Ascending aorta (tissue), 2 donors: Measurements from ENCODE around the gene HTRA3. TPM values are rescaled to one million over a fixed set of nuclear protein-coding genes. Genes with fewer than 3 reads are reported as not detected.

ENCODE experiments used
- DNase-seq, 2 donors: peaks; one replicate each; pipeline ENCODE4 v3.0.0-alpha.2; 2019; ENCODE audit warnings: low spot score in 2 of 2
- H3K27ac ChIP-seq, 2 donors: fragments of 200-600 bp; sonication (generic); one replicate each; pipeline ENCODE4 v1.5.1; 2016 to 2017; ENCODE audit warnings: mild to moderate bottlenecking in 1 of 2
- H3K27me3 ChIP-seq: fragments of 200-600 bp; sonication (generic); one replicate; pipeline ENCODE4 v1.5.1; 2017
- H3K36me3 ChIP-seq, 2 donors: fragments of 200-600 bp; sonication (generic); one replicate each; pipeline ENCODE4 v1.5.1; 2016
- H3K4me1 ChIP-seq, 2 donors: fragments of 200-600 bp; sonication (generic); one replicate each; pipeline ENCODE4 v1.5.1; 2016 to 2017; ENCODE audit warnings: mild to moderate bottlenecking in 1 of 2
- H3K4me3 ChIP-seq, 2 donors: fragments of 200-600 bp; sonication (generic); one replicate each; pipeline ENCODE4 v1.5.1; 2016 to 2017; ENCODE audit warnings: mild to moderate bottlenecking in 1 of 2
- H3K9me3 ChIP-seq, 2 donors: fragments of 200-600 bp; sonication (generic); one replicate each; pipeline ENCODE4 v1.5.1; 2016
- intact Hi-C: fragments of 100-400 bp; cut with DNase I; formaldehyde crosslinking; loops from one replicate; pipeline ENCODE4 v1.15.1; 2023
- total RNA-seq: library from RNA; depleted of rRNA; stranded (reverse); fragments of >200 nt; gene quantifications from one replicate; pipeline ENCODE4 v1.1.0, GENCODE V29; 2016
- TF ChIP-seq, protein P1 (sequence below), 3 experiments: fragments of 200-600 bp in 2 of 3; fragments of 450-650 bp in 1 of 3; sonication (generic) in 2 of 3; IDR thresholded peaks; one replicate each; pipeline ENCODE4 v1.5.1; 2016 to 2019; ENCODE audit warnings: antibody characterized with exemption in 3 of 3, mild to moderate bottlenecking in 1 of 3, moderate library complexity in 1 of 3

HTRA3 gene
- total RNA-seq, 1 donor from 2014 or later, result 52.6 TPM

DNA sequence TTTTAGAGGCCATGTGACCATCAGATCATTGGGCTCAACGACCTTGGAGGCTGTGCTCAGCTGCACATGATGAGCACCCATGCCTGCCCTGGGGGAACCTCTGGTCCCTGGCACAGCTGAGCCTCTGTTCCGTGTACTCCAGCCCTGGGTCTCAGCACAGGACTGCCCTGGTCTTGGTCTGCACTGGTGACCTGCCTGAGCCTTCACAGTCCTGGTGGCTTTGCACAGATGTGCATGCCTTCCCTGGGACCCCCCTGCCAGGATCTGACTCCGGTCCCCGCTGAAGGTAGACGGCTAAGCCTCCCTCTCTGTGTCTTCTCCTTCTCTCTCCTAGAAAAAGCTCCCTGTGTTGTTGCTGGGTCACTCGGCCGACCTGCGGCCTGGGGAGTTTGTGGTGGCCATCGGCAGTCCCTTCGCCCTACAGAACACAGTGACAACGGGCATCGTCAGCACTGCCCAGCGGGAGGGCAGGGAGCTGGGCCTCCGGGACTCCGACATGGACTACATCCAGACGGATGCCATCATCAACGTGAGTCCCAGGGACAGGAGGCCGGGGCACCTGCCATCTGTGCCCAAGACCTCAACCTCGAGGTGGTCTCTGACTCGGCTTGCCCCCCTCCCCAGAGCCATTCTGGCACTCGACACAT is 21.6 kb downstream of the HTRA3 start:
- no peaks in the 10 kb centered on the region for H3K4me1 ChIP-seq
- intact Hi-C loops, result no loop called here
- peak in 1 of 2 donors; percentile 57 for DNase-seq
- H3K9me3 ChIP-seq, result no peaks in the 10 kb centered on the region
- no peak overlapping the region for H3K27ac ChIP-seq
- no peaks in the 10 kb centered on the region for H3K27me3 ChIP-seq
- no peaks in the 10 kb centered on the region for H3K36me3 ChIP-seq
- TF ChIP-seq, protein P1, sequence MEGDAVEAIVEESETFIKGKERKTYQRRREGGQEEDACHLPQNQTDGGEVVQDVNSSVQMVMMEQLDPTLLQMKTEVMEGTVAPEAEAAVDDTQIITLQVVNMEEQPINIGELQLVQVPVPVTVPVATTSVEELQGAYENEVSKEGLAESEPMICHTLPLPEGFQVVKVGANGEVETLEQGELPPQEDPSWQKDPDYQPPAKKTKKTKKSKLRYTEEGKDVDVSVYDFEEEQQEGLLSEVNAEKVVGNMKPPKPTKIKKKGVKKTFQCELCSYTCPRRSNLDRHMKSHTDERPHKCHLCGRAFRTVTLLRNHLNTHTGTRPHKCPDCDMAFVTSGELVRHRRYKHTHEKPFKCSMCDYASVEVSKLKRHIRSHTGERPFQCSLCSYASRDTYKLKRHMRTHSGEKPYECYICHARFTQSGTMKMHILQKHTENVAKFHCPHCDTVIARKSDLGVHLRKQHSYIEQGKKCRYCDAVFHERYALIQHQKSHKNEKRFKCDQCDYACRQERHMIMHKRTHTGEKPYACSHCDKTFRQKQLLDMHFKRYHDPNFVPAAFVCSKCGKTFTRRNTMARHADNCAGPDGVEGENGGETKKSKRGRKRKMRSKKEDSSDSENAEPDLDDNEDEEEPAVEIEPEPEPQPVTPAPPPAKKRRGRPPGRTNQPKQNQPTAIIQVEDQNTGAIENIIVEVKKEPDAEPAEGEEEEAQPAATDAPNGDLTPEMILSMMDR (IDR thresholded peaks at IDR 0.05), result no peak
- no peak overlapping the region for H3K4me3 ChIP-seq

DNA sequence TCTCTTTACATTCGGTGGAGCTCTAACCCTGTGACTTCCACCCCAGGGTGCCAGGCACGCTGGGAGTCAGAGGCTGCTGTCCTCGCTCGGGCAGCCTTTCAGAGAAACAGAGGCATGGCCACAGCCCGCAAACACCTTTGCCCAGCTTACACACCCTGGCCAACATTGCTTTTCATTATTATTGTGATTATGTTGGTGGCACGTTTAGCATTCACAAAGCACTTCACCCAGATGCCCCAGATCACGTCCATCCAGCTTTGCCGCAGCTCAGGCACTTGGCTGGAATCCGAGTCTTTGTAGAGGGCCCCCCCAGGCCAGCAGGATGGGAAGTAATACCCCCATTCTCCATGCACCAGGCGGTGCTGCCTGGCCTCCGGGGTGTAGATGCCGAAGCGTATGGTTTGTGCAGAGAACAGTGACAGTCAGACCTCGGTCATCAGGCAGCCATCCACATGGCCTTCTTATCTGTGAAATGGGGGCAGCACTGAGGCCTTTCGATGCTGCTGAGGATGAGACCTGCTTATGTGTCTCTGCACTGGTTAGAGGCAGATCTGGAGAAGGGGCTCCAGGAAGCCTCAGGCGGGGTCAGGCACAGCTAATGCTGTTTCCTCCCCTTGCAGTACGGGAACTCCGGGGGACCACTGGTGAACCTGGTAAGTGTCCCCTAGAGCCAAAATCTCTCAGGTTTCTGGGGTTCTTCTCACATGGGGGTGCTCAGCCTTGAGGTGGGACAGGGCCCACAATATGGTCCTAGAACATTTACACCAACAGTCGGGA is 22.3 kb downstream of the HTRA3 start:
- H3K4me3 ChIP-seq, result no peak overlapping the region
- H3K9me3 ChIP-seq, result no peaks in the 10 kb centered on the region
- no peak overlapping the region for H3K27ac ChIP-seq
- H3K36me3 ChIP-seq, result no peaks in the 10 kb centered on the region
- intact Hi-C loops, result no loop called here
- TF ChIP-seq, protein P1 (IDR thresholded peaks at IDR 0.05), result no peak
- H3K27me3 ChIP-seq, result no peaks in the 10 kb centered on the region
- no peaks in the 10 kb centered on the region for H3K4me1 ChIP-seq
- no peak for DNase-seq

DNA sequence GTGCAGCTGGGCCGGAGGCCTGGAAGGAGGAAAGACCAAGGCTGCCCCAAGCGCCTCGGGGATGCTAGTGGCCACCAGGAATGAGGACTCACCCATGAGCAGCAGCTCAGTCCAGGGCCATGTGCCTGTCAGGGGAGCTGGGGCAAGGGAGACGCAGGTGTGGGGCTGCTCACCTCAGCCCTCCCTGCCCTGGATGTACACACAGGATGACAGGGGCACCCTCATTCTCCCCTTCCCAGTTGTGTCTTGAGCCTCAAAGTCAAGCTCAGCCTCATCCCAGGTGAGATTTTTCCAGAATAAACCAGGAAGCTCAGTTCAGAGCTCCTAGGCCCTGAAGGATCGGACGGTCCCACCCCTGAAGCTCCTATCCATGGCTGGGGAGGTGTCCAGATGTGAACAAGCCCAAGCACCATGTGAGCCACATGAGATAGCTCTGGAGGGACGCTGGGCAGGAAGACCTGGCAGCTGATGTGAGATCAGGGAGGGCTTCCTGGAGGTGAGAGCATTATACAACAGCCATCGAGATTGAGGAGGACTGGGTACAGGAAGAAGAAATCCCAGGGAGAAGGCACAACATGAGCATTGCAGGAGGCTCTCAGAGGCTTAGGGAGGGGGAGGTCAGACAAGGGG is 23.0 kb downstream of the HTRA3 start:
- no peak for DNase-seq
- H3K36me3 ChIP-seq, result no peaks in the 10 kb centered on the region
- no peaks in the 10 kb centered on the region for H3K4me1 ChIP-seq
- H3K9me3 ChIP-seq, result no peaks in the 10 kb centered on the region
- TF ChIP-seq, protein P1 (IDR thresholded peaks at IDR 0.05), result no peak
- no peak overlapping the region for H3K4me3 ChIP-seq
- H3K27me3 ChIP-seq, result no peaks in the 10 kb centered on the region
- H3K27ac ChIP-seq, result no peak overlapping the region
- intact Hi-C loops, result no loop called here

DNA sequence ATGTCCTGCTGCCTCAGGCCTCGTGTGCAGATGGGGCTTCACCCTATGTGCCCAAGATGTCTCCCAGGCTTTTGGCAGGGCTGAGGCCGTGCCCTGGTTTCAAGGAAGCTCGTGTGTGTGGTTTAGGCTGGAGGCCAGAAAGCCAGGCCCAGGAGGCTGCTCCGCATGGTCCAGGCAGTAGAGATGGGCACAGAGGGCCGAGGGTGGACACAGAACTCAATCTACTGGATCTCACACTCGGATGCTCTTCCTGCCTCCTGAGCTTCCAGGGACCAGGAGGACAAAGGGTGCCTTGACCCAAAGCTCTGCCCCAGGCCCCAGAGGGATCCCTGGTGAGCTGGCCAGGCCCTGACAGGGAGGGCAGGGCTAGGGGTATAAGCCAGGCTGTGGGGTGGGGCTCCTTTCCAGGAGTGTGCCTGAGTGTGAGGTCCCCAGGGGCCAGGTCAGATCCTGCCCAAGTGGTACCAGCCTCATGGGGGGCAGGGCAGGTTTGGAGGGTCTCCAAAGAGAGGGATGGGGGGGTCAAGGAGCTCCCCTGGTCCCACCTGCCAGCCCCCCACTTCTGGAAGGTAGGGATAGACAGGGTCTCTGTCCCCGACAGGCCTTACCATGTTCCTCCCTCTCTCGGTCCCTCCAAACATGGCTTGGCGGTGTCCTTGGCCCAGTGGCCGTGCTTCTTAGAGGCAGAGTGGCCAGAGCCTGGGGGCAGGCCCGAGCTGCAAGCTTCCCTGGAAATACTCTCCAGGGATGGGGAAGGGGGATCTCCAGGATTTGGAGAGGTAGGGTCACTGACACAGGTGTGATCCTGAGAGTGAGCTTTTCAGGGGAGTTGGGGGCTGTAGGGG is 23.8 kb downstream of the HTRA3 start:
- TF ChIP-seq, protein P1 (IDR thresholded peaks at IDR 0.05), result no peak
- no peak overlapping the region for H3K4me3 ChIP-seq
- no peak overlapping the region for H3K27ac ChIP-seq
- no peaks in the 10 kb centered on the region for H3K36me3 ChIP-seq
- no peaks in the 10 kb centered on the region for H3K4me1 ChIP-seq
- peak in 1 of 2 donors; percentile 41 for DNase-seq
- H3K9me3 ChIP-seq, result no peaks in the 10 kb centered on the region
- no peaks in the 10 kb centered on the region for H3K27me3 ChIP-seq
- intact Hi-C loops, result no loop called here

DNA sequence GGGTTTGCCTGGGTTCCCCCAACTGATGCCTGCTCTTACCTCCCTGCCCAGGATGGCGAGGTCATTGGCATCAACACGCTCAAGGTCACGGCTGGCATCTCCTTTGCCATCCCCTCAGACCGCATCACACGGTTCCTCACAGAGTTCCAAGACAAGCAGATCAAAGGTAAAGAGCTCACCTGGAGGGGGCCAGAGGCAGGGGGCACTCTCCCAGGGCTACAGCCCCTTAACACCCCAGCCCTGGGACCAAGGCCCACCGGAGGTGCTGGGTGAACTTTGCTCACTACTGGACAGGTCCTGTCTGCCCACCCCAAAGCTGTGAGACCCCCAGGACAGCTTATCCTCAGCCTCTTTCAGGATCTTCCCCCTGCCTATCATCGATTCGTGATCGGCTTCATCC is 24.5 kb downstream of the HTRA3 start:
- no peak overlapping the region for H3K4me3 ChIP-seq
- no peaks in the 10 kb centered on the region for H3K4me1 ChIP-seq
- TF ChIP-seq, protein P1 (IDR thresholded peaks at IDR 0.05), result no peak
- no peaks in the 10 kb centered on the region for H3K27me3 ChIP-seq
- DNase-seq, result peak in 1 of 2 donors; percentile 48
- intact Hi-C loops, result no loop called here
- H3K27ac ChIP-seq, result no peak overlapping the region
- H3K36me3 ChIP-seq, result no peaks in the 10 kb centered on the region
- no peaks in the 10 kb centered on the region for H3K9me3 ChIP-seq
